GM21576 (cell line): ENCODE results near the gene MED17.
"Not testable (repeated sequence)": the region's sequence is repeated elsewhere in the genome, so short reads cannot be mapped to it uniquely, and the experiment has no call there.

Source experiments
- ATAC-seq: cut with Tn5 transposase; IDR thresholded peaks from one replicate; pipeline ENCODE4 v1.9.1; 2021; ENCODE audit warnings: mild to moderate bottlenecking, moderate library complexity; ENCODE audit not compliant: unreplicated experiment

MED17 gene

GRCh38 chr11:93757301-93757700 is 26.8 kb upstream of the MED17 start:
- no peak for ATAC-seq

GRCh38 chr11:93757924-93758865 is 25.9 kb upstream of the MED17 start:
- no peak for ATAC-seq

GRCh38 chr11:93759123-93759522 is 25.0 kb upstream of the MED17 start:
- not testable (repeated sequence) for ATAC-seq

- ATAC-seq, result no peak
These were observed 22.2 kb upstream of the MED17 start for GRCh38 chr11:93761910-93762309.

- no peak for ATAC-seq
These were observed 18.5 kb upstream of the MED17 start for GRCh38 chr11:93765551-93765950.

GRCh38 chr11:93766504-93766903 is 17.6 kb upstream of the MED17 start:
- no peak for ATAC-seq

GRCh38 chr11:93767018-93767417 is 17.1 kb upstream of the MED17 start:
- no peak for ATAC-seq

GRCh38 chr11:93770160-93770559 is 13.9 kb upstream of the MED17 start:
- ATAC-seq, result no peak

GRCh38 chr11:93772123-93772522 is 12.0 kb upstream of the MED17 start:
- ATAC-seq, result no peak

GRCh38 chr11:93773045-93773477 is 11.0 kb upstream of the MED17 start:
- ATAC-seq, result no peak

- no peak for ATAC-seq
These were observed 10.4 kb upstream of the MED17 start for GRCh38 chr11:93773601-93774200.

- ATAC-seq, result not testable (repeated sequence)
These were observed 9.5 kb upstream of the MED17 start for GRCh38 chr11:93774560-93774959.

GRCh38 chr11:93775289-93775688 is 8.8 kb upstream of the MED17 start:
- no peak for ATAC-seq

- ATAC-seq, result no peak
These were observed 720 bp upstream of the MED17 start for GRCh38 chr11:93783362-93783761.

- ATAC-seq, result peak; percentile 40
These were observed 327 bp upstream of the MED17 start for GRCh38 chr11:93783765-93784144.

- peak; percentile 18 for ATAC-seq
These were observed 866 bp downstream of the MED17 start for GRCh38 chr11:93784935-93785360.

- no peak for ATAC-seq
These were observed 7.4 kb downstream of the MED17 start for GRCh38 chr11:93791493-93791892.

- no peak for ATAC-seq
These were observed 12.6 kb downstream of the MED17 start for GRCh38 chr11:93796441-93797231.

GRCh38 chr11:93801366-93801765 is 17.3 kb downstream of the MED17 start:
- ATAC-seq, result no peak

- ATAC-seq, result no peak
These were observed 20.8 kb downstream of the MED17 start for GRCh38 chr11:93804879-93805278.

GRCh38 chr11:93807980-93808379 is 23.9 kb downstream of the MED17 start:
- no peak for ATAC-seq
